Ovary (tissue), 9 donors: ENCODE results near the gene TMEM150B. TPM values are rescaled to one million over a fixed set of nuclear protein-coding genes. Genes with fewer than 3 reads are reported as not detected.
A peak's percentile ranks its signal among the peaks of the same experiment; 100 is the strongest.

Experiments used
- DNase-seq, 5 donors: peaks; one replicate each; pipeline ENCODE4 v3.0.0-alpha.2; 2019 to 2020
- H3K27ac ChIP-seq, 2 donors: fragments of 200-600 bp; one replicate each; pipeline versions ENCODE4 v1.5.1 to v1.8.0; 2019 to 2022
- H3K27me3 ChIP-seq: fragments of 200-600 bp; one replicate; pipeline ENCODE4 v1.8.0; 2022
- H3K36me3 ChIP-seq: fragments of 200-600 bp; sonication (generic); one replicate; pipeline ENCODE4 v1.5.1; 2019
- H3K4me1 ChIP-seq: one replicate; pipeline ENCODE4 v1.8.1; 2013; ENCODE audit warnings: mild to moderate bottlenecking, moderate library complexity; ENCODE audit not compliant: insufficient read depth
- H3K4me3 ChIP-seq: fragments of 200-600 bp; sonication (generic); one replicate; pipeline ENCODE4 v1.5.1; 2017
- H3K9me3 ChIP-seq, 2 donors: fragments of 200-600 bp in 1 of 2; sonication (generic) in 1 of 2; one replicate each; pipeline versions ENCODE4 v1.5.1 to v1.8.1; 2013 to 2019; ENCODE audit warnings: mild to moderate bottlenecking in 1 of 2, moderate library complexity in 1 of 2
- EP300 ChIP-seq: sonication (generic); formaldehyde crosslinking; IDR thresholded peaks from one replicate; pipeline ENCODE4 v1.6.1; 2017; ENCODE audit warnings: antibody characterized with exemption
- POLR2A ChIP-seq: fragments of 450-650 bp; IDR thresholded peaks from one replicate; pipeline ENCODE4 v1.6.1; 2017; ENCODE audit warnings: antibody characterized with exemption, mild to moderate bottlenecking, moderate library complexity
- WGBS, 3 donors: extraction: QIAGEN DNeasy Blood & Tissue Kit in 1 of 3; methylation state at CpG; one replicate each; pipeline versions ENCODE4 v1.1.5 to v1.1.7; 2013 to 2017; 5-methylcytosine and 5-hydroxymethylcytosine counted together
- intact Hi-C, 4 donors: fragments of 100-400 bp; cut with DNase I; formaldehyde crosslinking; loops; one replicate each; pipeline versions ENCODE4 v1.11.0 to v1.15.1; 2022 to 2023
- polyA plus RNA-seq, 2 donors: library from polyadenylated mRNA; stranded (reverse); fragments of 200-250 nt in 1 of 2; fragments of 350-450 nt in 1 of 2; fragmentation: Illumina TruSeq in 1 of 2; extraction: RNeasy Lipid Tissue Mini Kit (QIAGEN cat#74804) in 1 of 2; gene quantifications; one replicate each; pipeline ENCODE4 v1.2.3, GENCODE V29; 2013 to 2014
- total RNA-seq, 7 donors: library from RNA; depleted of rRNA in 2 of 7; stranded (reverse); fragments of >200 nt in 2 of 7; fragmentation: NEBNext Ultra II Directional in 3 of 7; extraction: Animal tissue kit (Norgen Biotek cat#: 25700) in 3 of 7; gene quantifications; one replicate each; pipeline versions ENCODE4 v1.1.0 to v1.2.4, GENCODE V29; 2016 to 2023
- TF ChIP-seq, protein P1 (sequence below), 3 donors: fragments of 450-650 bp in 2 of 3; fragments of 200-600 bp in 1 of 3; IDR thresholded peaks; one replicate each; pipeline versions ENCODE4 v1.5.1 to v1.8.0; 2016 to 2022; ENCODE audit warnings: antibody characterized with exemption in 3 of 3, mild to moderate bottlenecking in 1 of 3
- donor health status: DM: no; HTN: no; CAD: no; lungs with moderate emphysema.
- donor health status: DM: no; HTN: no; CAD: no.
- donor health status: Bipolar disorder and iron deficiency.
- donor health status: DM: yes; HTN: yes; CAD: no.
- donor health status: DM: no; HTN: no; CAD: no.
- donor health status: DM: yes; HTN: yes; CAD: no.

Gene TMEM150B
- total and polyA plus RNA-seq, 9 donors = 0.36 to 3.9 (median 0.76) TPM

DNA sequence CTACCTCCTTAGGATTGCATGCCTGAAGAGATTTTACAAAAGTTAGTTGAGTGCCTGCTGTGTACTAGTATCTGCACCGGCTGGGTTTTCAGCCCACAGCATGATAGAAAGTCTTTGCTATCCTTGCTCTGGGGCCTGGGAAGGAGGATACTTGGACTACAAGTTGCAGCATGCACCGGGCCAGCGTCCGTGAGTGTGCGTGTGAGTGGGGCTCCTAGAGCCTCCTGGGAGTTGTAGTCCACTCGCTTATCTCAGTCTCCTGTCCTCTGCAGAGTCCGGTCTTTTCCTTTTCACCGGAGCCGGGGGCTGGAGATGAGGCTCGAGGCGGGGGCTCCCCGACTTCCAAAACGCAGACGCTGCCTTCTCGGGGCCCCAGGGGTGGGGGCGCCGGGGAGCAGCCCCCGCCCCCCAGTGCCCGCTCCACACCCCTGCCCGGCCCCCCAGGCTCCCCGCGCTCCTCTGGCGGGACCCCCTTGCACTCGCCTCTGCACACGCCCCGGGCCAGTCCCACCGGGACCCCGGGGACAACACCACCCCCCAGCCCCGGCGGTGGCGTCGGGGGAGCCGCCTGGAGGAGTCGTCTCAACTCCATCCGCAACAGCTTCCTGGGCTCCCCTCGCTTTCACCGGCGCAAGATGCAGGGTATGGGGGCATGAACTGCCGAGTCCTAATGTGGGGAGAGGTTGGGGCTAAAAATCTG, 20.7 kb downstream of the TMEM150B start:
- intact Hi-C loops = loop anchor here in 2 of 4 donors (5.0 to 10.0 kb wide), 3 partner anchors 78 to 200 kb away; partner anchors contain the start of genes TMEM238 (in 2 of the 2) and RPL28 (in 1 of the 2)
- DNase-seq = peak in 3 of 5 donors; percentile 45 to 61 (median 52)
- H3K27ac ChIP-seq = no peak overlapping the region
- peaks cover 1% of the 10 kb centered on the region for H3K4me1 ChIP-seq
- TF ChIP-seq POLR2A (no peak), EP300 (no peak)
- TF ChIP-seq, protein P1, sequence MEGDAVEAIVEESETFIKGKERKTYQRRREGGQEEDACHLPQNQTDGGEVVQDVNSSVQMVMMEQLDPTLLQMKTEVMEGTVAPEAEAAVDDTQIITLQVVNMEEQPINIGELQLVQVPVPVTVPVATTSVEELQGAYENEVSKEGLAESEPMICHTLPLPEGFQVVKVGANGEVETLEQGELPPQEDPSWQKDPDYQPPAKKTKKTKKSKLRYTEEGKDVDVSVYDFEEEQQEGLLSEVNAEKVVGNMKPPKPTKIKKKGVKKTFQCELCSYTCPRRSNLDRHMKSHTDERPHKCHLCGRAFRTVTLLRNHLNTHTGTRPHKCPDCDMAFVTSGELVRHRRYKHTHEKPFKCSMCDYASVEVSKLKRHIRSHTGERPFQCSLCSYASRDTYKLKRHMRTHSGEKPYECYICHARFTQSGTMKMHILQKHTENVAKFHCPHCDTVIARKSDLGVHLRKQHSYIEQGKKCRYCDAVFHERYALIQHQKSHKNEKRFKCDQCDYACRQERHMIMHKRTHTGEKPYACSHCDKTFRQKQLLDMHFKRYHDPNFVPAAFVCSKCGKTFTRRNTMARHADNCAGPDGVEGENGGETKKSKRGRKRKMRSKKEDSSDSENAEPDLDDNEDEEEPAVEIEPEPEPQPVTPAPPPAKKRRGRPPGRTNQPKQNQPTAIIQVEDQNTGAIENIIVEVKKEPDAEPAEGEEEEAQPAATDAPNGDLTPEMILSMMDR (IDR thresholded peaks at IDR 0.05) = no peak
- WGBS, 3 donors = 79 to 84% (median 83%) methylated on average over 35 to 39 of the region's 39 CpGs
- no peaks in the 10 kb centered on the region for H3K36me3 ChIP-seq
- no peaks in the 10 kb centered on the region for H3K27me3 ChIP-seq
- H3K9me3 ChIP-seq = no peaks in the 10 kb centered on the region
- H3K4me3 ChIP-seq = no peak overlapping the region

GRCh38 chr19:55303477-55303876, 21.7 kb downstream of the TMEM150B start:
- H3K4me3 ChIP-seq = no peak overlapping the region
- H3K9me3 ChIP-seq = no peaks in the 10 kb centered on the region
- WGBS, 3 donors = 85 to 90% (median 87%) methylated on average over 11 of the region's 11 CpGs
- intact Hi-C loops = loop anchor here in 2 of 4 donors (5.0 to 10.0 kb wide), 3 partner anchors 79 to 201 kb away; partner anchors contain the start of genes TMEM238 (in 2 of the 2) and RPL28 (in 1 of the 2)
- DNase-seq = no peak
- peaks cover 1% of the 10 kb centered on the region for H3K4me1 ChIP-seq
- TF ChIP-seq, protein P1 (IDR thresholded peaks at IDR 0.05) = no peak
- TF ChIP-seq EP300 (no peak), POLR2A (no peak)
- no peaks in the 10 kb centered on the region for H3K36me3 ChIP-seq
- H3K27ac ChIP-seq = no peak overlapping the region
- no peaks in the 10 kb centered on the region for H3K27me3 ChIP-seq

- no peak overlapping the region for H3K4me3 ChIP-seq
- DNase-seq = no peak
- H3K4me1 ChIP-seq = peaks cover 1% of the 10 kb centered on the region
- TF ChIP-seq, protein P1 (IDR thresholded peaks at IDR 0.05) = no peak
- no peak for TF ChIP-seq POLR2A
- no peak for TF ChIP-seq EP300
- H3K27me3 ChIP-seq = no peaks in the 10 kb centered on the region
- intact Hi-C loops = loop anchor here in 2 of 4 donors (5.0 to 10.0 kb wide), 3 partner anchors 80 to 202 kb away; partner anchors contain the start of genes TMEM238 (in 2 of the 2) and RPL28 (in 1 of the 2)
- H3K9me3 ChIP-seq = no peaks in the 10 kb centered on the region
- no peaks in the 10 kb centered on the region for H3K36me3 ChIP-seq
- WGBS, 3 donors = 75 to 78% (median 77%) methylated on average over 12 of the region's 12 CpGs
- H3K27ac ChIP-seq = no peak overlapping the region
Observed at GRCh38 chr19:55302318-55302703, 22.8 kb downstream of the TMEM150B start.

DNA sequence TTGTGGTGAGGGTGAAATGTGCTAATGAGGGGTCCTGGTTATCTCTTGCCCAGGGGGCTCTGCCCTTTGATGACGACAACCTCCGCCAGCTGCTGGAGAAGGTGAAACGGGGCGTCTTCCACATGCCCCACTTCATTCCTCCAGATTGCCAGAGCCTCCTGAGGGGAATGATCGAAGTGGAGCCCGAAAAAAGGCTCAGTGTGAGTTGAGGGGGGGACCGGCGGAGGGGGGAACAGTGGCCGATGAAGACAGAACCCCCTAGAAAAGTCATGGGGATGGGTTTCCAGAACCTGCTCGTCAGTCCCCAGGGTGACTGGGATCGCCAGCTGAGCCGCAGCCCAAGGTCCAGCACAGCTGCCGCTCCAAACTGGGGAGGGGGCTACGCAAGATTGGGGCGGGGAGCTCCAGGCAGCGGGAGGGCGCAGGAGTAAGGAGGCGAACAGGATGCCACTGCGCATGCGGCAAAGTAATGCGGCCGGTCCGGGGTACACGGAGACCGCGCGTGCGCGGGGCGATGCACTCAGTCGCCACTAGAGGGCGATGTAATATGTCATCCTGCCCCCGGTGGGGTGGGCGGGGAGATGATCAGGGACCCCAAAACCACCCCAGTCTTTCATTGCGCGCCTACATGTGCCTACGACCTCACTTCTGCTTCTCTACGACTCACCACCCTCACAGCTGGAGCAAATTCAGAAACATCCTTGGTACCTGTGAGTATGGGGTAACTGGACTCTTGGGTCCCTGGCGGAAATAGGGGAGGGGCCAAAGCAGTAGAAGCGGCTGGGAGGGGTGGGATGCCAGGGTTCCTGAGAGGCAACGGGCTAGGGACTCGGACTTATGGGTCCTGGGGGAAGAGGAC, 23.5 kb downstream of the TMEM150B start:
- 10 to 12% (median 11%) methylated on average over 41 to 42 of the region's 42 CpGs for WGBS, 3 donors
- TF ChIP-seq, protein P1 (IDR thresholded peaks at IDR 0.05) = peak; percentile 88 to 93 (median 89)
- no peak for TF ChIP-seq POLR2A

More for the DNA sequence above, 23.5 kb downstream of the TMEM150B start:
- intact Hi-C loops = loop anchor here in 2 of 4 donors (5.0 to 10.0 kb wide), 3 partner anchors 81 to 203 kb away; partner anchors contain the start of genes TMEM238 (in 2 of the 2) and RPL28 (in 1 of the 2)
- H3K27ac ChIP-seq = no peak overlapping the region
- H3K4me3 ChIP-seq = peak overlapping the region; percentile 28
- no peaks in the 10 kb centered on the region for H3K27me3 ChIP-seq
- H3K4me1 ChIP-seq = peaks cover 1% of the 10 kb centered on the region
- DNase-seq = peak; percentile 86 to 93 (median 91)
- no peaks in the 10 kb centered on the region for H3K9me3 ChIP-seq
- H3K36me3 ChIP-seq = no peaks in the 10 kb centered on the region
